ENCODE results near the gene NLRP9.

DNA sequence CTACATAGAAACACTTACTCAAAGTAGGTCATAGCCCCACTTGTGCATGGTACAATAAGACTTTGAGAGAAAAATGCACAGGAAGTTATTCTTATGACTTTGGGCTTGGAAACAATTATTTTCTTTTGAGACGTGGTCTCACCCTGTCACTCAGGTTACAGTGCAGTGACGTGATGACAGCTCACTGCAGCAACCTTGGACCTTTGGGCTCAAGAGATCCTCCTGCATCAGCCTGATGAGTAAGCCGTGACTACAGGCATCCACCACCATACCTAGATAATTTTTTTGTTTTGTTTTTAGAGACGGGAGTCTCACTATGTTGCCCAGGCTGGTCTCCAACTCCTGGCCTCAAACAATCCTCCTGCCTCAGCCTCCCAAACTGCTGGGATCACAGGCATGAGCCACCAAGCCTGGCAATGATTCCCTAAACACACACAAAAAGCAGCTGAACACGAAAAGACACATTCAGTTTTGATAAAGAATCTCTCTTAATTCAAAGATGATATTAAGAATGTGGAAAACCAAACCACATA is 17.9 kb downstream of the NLRP9 start:
- TF ChIP-seq POLR2A (IDR thresholded peaks at IDR 0.05), result no peak
- TF ChIP-seq POLR2AphosphoS5 (IDR thresholded peaks at IDR 0.05), result no peak
- no peak for TF ChIP-seq EP300 (IDR thresholded peaks at IDR 0.05)

Measured in stomach (tissue), 4 donors.